Prostate gland (tissue), 2 donors: ENCODE measurements around the gene RGSL1.

Source experiments
- CTCF ChIP-seq, 4 experiments: fragments of 200-600 bp in 2 of 4; fragments of 450-650 bp in 2 of 4; sonication (generic) in 2 of 4; IDR thresholded peaks; 1 replicate in 3 of 4; 2 replicates in 1 of 4; pipeline ENCODE4 v1.5.1; 2016 to 2019; ENCODE audit warnings: antibody characterized with exemption in 4 of 4, mild to moderate bottlenecking in 2 of 4, moderate library complexity in 2 of 4
- POLR2A ChIP-seq: fragments of 450-650 bp; IDR thresholded peaks from one replicate; pipeline ENCODE4 v1.6.1; 2016; ENCODE audit warnings: antibody characterized with exemption, mild to moderate bottlenecking
- POLR2AphosphoS5 ChIP-seq: sonication (generic); formaldehyde crosslinking; IDR thresholded peaks from one replicate; pipeline ENCODE4 v1.6.1; 2017; ENCODE audit warnings: antibody characterized with exemption

- TF ChIP-seq CTCF (IDR thresholded peaks at IDR 0.05) = no peak
- no peak for TF ChIP-seq POLR2A
- TF ChIP-seq POLR2AphosphoS5 = no peak
These were observed 137.9 kb downstream of the RGSL1 start for GRCh38 chr1:182587666-182588499.
